Hepatocyte (in vitro differentiated cells): Measurements from ENCODE around the gene BOLL.

Experiments used
- EZH2 ChIP-seq: fragments of 200-600 bp; sonication (generic); IDR thresholded peaks from 2 replicates; pipeline ENCODE4 v1.6.1; 2016; ENCODE audit warnings: antibody characterized with exemption, mild to moderate bottlenecking, borderline replicate concordance
- EZH2phosphoT487 ChIP-seq: fragments of 200-600 bp; sonication (generic); IDR thresholded peaks from one replicate; pipeline ENCODE4 v1.6.1; 2018; ENCODE audit warnings: antibody characterized with exemption, mild to moderate bottlenecking, low read depth, moderate library complexity; ENCODE audit not compliant: unreplicated experiment, severe bottlenecking
- TF ChIP-seq, protein P1 (sequence below): fragments of 200-600 bp; sonication (generic); IDR thresholded peaks from 2 replicates; pipeline ENCODE4 v1.5.1; 2016; ENCODE audit warnings: antibody characterized with exemption, mild to moderate bottlenecking; ENCODE audit not compliant: poor library complexity

DNA sequence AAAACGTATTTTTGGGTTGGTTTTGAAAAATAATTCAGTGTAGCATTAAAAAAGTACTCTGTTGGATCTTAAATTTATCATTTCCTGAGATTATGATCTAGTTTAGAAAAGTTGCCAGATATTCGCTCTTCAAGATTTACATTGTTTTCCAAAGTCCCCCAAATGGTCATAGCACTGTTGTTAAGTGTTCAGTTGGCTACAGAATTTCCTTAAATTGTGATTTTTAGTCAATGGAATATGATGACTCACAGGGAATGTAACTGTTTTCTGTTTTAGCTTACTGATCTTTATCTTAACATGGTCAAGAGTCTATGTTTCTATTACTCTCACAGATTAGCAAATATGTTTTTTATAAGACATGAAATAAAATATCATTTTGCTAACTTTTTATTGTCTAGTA, 42.5 kb upstream of the BOLL start:
- TF ChIP-seq EZH2 (no peak), EZH2phosphoT487 (no peak)
- TF ChIP-seq, protein P1, sequence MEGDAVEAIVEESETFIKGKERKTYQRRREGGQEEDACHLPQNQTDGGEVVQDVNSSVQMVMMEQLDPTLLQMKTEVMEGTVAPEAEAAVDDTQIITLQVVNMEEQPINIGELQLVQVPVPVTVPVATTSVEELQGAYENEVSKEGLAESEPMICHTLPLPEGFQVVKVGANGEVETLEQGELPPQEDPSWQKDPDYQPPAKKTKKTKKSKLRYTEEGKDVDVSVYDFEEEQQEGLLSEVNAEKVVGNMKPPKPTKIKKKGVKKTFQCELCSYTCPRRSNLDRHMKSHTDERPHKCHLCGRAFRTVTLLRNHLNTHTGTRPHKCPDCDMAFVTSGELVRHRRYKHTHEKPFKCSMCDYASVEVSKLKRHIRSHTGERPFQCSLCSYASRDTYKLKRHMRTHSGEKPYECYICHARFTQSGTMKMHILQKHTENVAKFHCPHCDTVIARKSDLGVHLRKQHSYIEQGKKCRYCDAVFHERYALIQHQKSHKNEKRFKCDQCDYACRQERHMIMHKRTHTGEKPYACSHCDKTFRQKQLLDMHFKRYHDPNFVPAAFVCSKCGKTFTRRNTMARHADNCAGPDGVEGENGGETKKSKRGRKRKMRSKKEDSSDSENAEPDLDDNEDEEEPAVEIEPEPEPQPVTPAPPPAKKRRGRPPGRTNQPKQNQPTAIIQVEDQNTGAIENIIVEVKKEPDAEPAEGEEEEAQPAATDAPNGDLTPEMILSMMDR = no peak
